Brain microvascular endothelial cell (primary cell): ENCODE measurements around the gene PDE4D.

ENCODE experiments used
- DNase-seq: peaks from one replicate; pipeline ENCODE4 v3.0.0-alpha.2; 2020
- H3K27ac ChIP-seq: fragments of 250-450 bp; sonication (Bioruptor Pico); 2 replicates; pipeline ENCODE4 v1.5.1; 2020; ENCODE audit warnings: mild to moderate bottlenecking, moderate library complexity
- H3K27me3 ChIP-seq: fragments of 250-450 bp; sonication (Bioruptor Pico); replicated peaks from 2 replicates; pipeline ENCODE4 v1.5.1; 2020; ENCODE audit warnings: mild to moderate bottlenecking
- H3K36me3 ChIP-seq: fragments of 250-450 bp; sonication (Bioruptor Pico); replicated peaks from 2 replicates; pipeline ENCODE4 v1.5.1; 2020; ENCODE audit warnings: mild to moderate bottlenecking
- H3K4me3 ChIP-seq: 2 replicates; pipeline ENCODE4 v1.5.1; 2011; ENCODE audit warnings: low read depth, mild to moderate bottlenecking, control low read depth, low read length, moderate library complexity
- in situ Hi-C: cut with HindIII; loops from 2 replicates; pipeline ENCODE4 v1.10.0; 2017; ENCODE audit warnings: low sequenced_read_pairs, low pct_ligation_motif_present
- TF ChIP-seq, protein P1 (sequence below): IDR thresholded peaks from 2 replicates; pipeline ENCODE4 v1.5.1; 2011; ENCODE audit warnings: low read depth, mild to moderate bottlenecking, moderate library complexity, low read length, control low read depth, inconsistent platforms; ENCODE audit errors: missing control alignments

Gene PDE4D

DNA sequence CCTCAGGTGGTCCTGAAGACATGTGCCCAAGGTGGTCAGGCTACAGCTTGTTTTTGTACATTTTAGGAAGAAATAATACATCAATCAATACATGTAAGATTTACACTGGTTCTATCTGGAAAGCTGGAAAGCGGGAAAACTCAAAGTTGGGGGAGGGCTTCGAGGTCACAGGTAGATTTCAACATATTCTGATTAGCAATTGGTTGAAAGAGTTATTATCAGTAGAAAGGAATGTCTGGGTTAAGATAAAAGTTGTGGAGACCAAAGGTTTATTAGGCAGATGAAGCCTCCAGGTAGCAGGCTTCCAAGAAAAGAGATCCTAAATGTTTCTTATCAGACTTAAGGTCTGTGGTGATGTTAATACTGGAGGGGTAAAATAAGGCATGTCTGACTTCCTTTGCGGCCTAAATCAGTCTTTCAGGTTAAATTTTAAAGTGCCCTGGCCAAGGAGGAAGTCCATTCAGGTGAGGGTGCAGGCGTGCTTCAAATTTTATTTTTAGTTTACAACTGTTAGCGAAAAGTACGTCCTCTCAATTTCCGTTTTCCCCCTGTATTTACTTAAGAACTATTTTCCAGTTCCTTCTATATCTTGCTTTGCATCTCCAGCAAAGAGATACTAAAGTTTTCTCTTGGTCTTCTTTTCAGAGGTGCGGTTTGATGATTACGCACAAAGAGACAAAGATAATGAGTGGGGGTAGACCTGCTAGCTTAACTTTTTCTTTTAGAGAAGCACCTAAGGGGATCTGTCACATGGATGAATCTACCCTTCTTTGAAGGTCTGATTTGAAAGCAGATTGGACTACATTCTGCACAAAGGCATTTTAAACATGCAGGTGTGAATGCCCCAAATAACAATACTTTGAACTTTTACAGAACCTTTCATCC is 732.1 kb downstream of the PDE4D start:
- Histone ChIP-seq H3K27me3 (no peaks in the 10 kb centered on the region), H3K4me3 (no peak overlapping the region), H3K27ac (no peak overlapping the region), H3K36me3 (no peaks in the 10 kb centered on the region)
- TF ChIP-seq, protein P1, sequence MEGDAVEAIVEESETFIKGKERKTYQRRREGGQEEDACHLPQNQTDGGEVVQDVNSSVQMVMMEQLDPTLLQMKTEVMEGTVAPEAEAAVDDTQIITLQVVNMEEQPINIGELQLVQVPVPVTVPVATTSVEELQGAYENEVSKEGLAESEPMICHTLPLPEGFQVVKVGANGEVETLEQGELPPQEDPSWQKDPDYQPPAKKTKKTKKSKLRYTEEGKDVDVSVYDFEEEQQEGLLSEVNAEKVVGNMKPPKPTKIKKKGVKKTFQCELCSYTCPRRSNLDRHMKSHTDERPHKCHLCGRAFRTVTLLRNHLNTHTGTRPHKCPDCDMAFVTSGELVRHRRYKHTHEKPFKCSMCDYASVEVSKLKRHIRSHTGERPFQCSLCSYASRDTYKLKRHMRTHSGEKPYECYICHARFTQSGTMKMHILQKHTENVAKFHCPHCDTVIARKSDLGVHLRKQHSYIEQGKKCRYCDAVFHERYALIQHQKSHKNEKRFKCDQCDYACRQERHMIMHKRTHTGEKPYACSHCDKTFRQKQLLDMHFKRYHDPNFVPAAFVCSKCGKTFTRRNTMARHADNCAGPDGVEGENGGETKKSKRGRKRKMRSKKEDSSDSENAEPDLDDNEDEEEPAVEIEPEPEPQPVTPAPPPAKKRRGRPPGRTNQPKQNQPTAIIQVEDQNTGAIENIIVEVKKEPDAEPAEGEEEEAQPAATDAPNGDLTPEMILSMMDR: no peak
- DNase-seq: no peak
- in situ Hi-C loops: no loop called here

DNA sequence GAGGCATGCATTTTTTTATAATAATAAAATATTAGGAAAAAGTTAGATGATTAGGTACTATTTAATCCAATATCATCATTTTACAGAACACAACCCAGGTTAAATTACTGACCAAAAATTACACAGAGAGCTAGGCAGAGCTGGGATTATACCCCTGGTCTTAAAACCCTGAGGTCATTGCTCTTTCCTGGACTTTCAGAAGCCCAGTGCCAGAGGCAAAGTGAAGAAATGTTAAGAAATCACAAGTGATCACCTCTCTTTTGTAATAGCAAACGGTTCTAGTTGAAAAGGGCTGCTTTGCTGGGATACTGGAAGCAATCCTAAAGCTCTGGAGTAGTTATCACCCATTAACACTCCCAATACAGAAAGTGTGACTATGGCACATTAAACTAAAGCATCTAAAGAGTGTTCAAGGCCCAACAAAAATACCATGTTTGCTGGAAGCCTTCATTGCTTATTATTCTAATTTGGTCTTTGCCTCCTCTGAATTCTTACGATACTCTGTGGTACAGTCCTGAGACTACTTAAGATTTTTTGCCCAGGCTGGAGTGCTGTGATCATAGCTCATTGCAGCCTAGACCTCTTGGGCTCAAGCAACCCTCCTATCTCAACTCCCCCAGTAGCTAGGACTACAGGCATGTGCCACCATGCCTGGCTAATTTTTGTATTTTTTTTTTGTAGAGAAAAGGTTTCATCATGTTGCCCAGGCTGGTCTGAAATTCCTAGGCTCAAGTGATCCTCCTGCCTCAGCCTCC is 734.7 kb downstream of the PDE4D start:
- TF ChIP-seq, protein P1: no peak
- no peak overlapping the region for H3K4me3 ChIP-seq
- in situ Hi-C loops: no loop called here
- no peak for DNase-seq
- H3K27me3 ChIP-seq: no peaks in the 10 kb centered on the region
- no peak overlapping the region for H3K27ac ChIP-seq
- H3K36me3 ChIP-seq: no peaks in the 10 kb centered on the region

DNA sequence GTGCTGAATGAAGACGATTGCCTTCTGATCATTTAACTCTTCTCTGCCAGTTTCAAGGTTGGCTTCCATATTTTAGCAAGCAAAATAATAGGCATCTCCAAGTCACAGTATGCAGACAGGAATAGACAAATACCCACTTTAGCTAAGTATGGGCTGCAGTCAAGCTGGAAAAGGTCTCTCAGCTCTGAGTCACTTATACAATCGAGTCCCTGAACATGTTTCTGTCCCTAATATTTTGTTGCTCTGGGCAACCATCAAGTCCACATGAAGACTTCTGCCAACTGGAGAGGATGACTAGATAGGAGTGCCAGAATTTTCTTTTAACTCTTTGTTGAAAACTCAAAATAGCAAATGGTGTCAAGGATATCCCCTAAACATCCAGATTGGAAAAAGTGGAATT is 735.4 kb downstream of the PDE4D start:
- no peaks in the 10 kb centered on the region for H3K36me3 ChIP-seq
- H3K4me3 ChIP-seq: no peak overlapping the region
- H3K27ac ChIP-seq: no peak overlapping the region
- H3K27me3 ChIP-seq: no peaks in the 10 kb centered on the region
- in situ Hi-C loops: no loop called here
- TF ChIP-seq, protein P1: no peak
- peak; percentile 14 for DNase-seq

DNA sequence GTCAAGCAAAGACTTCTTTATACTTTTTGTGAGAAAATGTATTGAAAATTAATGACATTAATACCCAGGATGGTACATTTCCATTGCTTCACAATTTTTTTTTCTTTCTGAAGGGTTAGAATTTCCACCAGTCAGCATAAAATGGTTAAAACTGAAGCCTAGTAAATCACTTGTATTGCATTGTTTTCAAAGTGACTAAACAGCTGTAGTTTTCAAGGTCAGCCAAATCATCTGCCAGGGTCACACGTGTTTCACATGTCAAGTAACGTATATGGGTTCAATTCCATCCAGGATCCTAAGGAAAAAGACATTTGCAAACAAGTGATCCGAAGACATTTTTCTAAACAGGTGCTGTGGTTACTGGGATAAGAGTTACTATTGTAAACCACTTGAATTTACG is 736.5 kb downstream of the PDE4D start:
- TF ChIP-seq, protein P1: no peak
- Histone ChIP-seq H3K27me3 (no peaks in the 10 kb centered on the region), H3K4me3 (no peak overlapping the region), H3K36me3 (no peaks in the 10 kb centered on the region), H3K27ac (no peak overlapping the region)
- in situ Hi-C loops: no loop called here
- DNase-seq: no peak

DNA sequence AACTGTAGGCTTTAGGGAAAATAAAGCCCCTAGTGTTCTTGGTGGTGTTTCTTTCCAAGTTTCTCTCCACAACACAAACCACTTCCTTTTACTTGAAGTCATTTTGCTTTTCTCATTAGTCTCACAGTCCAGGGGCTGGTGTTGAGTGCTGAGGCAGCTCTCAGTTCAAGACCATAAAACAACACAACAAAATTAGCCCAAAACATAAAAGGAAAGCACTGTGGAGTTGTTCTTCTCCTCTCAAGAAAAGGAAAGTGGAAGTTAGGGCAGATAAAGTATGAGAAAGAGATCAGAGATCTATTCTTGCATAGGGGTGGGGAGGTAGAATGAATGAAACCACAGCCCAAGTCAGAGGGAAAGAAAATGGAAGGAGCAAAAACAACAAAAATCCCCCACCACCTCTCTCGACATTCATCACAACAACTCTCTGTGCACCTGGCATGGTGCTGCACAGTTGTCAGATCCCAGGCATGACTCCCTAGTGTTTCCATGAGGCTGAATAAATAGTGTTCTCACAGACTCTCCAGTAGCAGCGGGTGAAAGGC is 740.8 kb downstream of the PDE4D start:
- Histone ChIP-seq H3K4me3 (no peak overlapping the region), H3K36me3 (no peaks in the 10 kb centered on the region), H3K27me3 (no peaks in the 10 kb centered on the region), H3K27ac (no peak overlapping the region)
- TF ChIP-seq, protein P1: no peak
- in situ Hi-C loops: no loop called here
- no peak for DNase-seq
